Right lobe of liver (tissue), 6 donors: ENCODE results near the gene OVOL3. TPM values are rescaled to one million over a fixed set of nuclear protein-coding genes. Genes with fewer than 3 reads are reported as not detected.
"Not testable (repeated sequence)": the region's sequence is repeated elsewhere in the genome, so short reads cannot be mapped to it uniquely, and the experiment has no call there.

ENCODE experiments used
- ATAC-seq, 4 donors: fragments of 200-7000 bp; cut with Tn5 transposase; one replicate each; pipeline ENCODE4 v1.9.1; 2020; ENCODE audit warnings: mild to moderate bottlenecking in 4 of 4, moderate library complexity in 4 of 4
- DNase-seq, 3 donors: peaks; one replicate each; pipeline ENCODE4 v3.0.0-alpha.2; 2020
- H3K27ac ChIP-seq, 3 donors: fragments of 200-600 bp; one replicate each; pipeline ENCODE4 v1.8.0; 2022
- H3K27me3 ChIP-seq, 2 donors: fragments of 200-600 bp; one replicate each; pipeline ENCODE4 v1.8.0; 2022
- H3K36me3 ChIP-seq, 4 donors: fragments of 200-600 bp; sonication (generic) in 1 of 4; one replicate each; pipeline versions ENCODE4 v1.5.1 to v1.8.0; 2017 to 2022; ENCODE audit warnings: control low read depth in 1 of 4
- H3K4me1 ChIP-seq, 4 donors: fragments of 200-600 bp; sonication (generic) in 1 of 4; one replicate each; pipeline versions ENCODE4 v1.5.1 to v1.8.0; 2017 to 2022; ENCODE audit warnings: control low read depth in 1 of 4
- H3K4me3 ChIP-seq, 3 donors: fragments of 200-600 bp; one replicate each; pipeline ENCODE4 v1.8.0; 2022
- H3K9me3 ChIP-seq, 4 donors: fragments of 200-600 bp; sonication (generic) in 1 of 4; one replicate each; pipeline versions ENCODE4 v1.5.1 to v1.8.0; 2017 to 2022; ENCODE audit warnings: control low read depth in 1 of 4
- CTCF ChIP-seq, 4 donors: fragments of 200-600 bp in 3 of 4; fragments of 450-650 bp in 1 of 4; IDR thresholded peaks; one replicate each; pipeline versions ENCODE4 v1.5.1 to v1.8.0; 2016 to 2022; ENCODE audit warnings: antibody characterized with exemption in 4 of 4, mild to moderate bottlenecking in 2 of 4
- POLR2A ChIP-seq: fragments of 450-650 bp; IDR thresholded peaks from one replicate; pipeline ENCODE4 v1.6.1; 2017; ENCODE audit warnings: antibody characterized with exemption, mild to moderate bottlenecking
- WGBS: methylation state at CpG from one replicate; pipeline ENCODE4 v1.1.6; 2018; ENCODE audit warnings: low coverage, low lambda C conversion rate; ENCODE audit not compliant: insufficient coverage; ENCODE audit errors: missing lambda C conversion rate; 5-methylcytosine and 5-hydroxymethylcytosine counted together
- intact Hi-C, 2 donors: fragments of 100-400 bp; cut with DNase I; formaldehyde crosslinking; loops; one replicate each; pipeline versions ENCODE4 v1.11.2 to v1.14.1; 2022
- total RNA-seq, 6 experiments: library from RNA; depleted of rRNA in 2 of 6; stranded (reverse); fragments of >200 nt in 2 of 6; fragmentation: NEBNext Ultra II Directional in 3 of 6; extraction: Animal tissue kit (Norgen Biotek cat#: 25700) in 3 of 6; gene quantifications; one replicate each; pipeline versions ENCODE4 v1.1.0 to v1.2.4, GENCODE V29; 2016 to 2023
- donor health status: DM: no; HTN: yes; CAD: no.
- donor health status: DM: no; HTN: no; CAD: no.
- donor health status: DM: no; HTN: no; CAD: no.
- donor health status: DM: no; HTN: yes; CAD: no.
- donor health status: DM: no; HTN: yes; CAD: no.

Gene OVOL3
- total RNA-seq, 6 experiments from 2014 or later = not detected

GRCh38 chr19:36121486-36122124 is 10.7 kb downstream of the OVOL3 start:
- intact Hi-C loops = no loop called here
- ATAC-seq (peak in 1 of 4 donors; percentile 15), DNase-seq (no peak)
- no peaks in the 10 kb centered on the region for H3K9me3 ChIP-seq
- TF ChIP-seq POLR2A (no peak), CTCF (IDR thresholded peaks at IDR 0.05) (no peak)
- no peak overlapping the region for H3K4me3 ChIP-seq
- H3K4me1 ChIP-seq = peaks cover 0 to under 1% (median 0%) of the 10 kb centered on the region in 4 donors
- no peaks in the 10 kb centered on the region for H3K27me3 ChIP-seq
- peaks cover 0 to 18% (median 2%) of the 10 kb centered on the region in 4 donors for H3K36me3 ChIP-seq
- H3K27ac ChIP-seq = no peak overlapping the region
- 81% methylated on average over 16 of the region's 49 CpGs for WGBS

DNA sequence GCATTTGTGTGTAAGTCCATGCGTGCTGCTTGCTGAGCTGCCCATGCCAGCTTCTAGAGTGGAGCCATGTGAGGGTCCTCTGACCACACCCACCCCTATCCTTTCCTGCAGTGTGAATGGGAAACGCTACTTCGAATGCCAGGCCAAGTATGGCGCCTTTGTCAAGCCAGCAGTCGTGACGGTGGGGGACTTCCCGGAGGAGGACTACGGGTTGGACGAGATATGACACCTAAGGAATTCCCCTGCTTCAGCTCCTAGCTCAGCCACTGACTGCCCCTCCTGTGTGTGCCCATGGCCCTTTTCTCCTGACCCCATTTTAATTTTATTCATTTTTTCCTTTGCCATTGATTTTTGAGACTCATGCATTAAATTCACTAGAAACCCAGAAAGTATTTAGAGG is 14.6 kb downstream of the OVOL3 start:
- H3K4me3 ChIP-seq = no peak overlapping the region
- H3K27ac ChIP-seq = no peak overlapping the region
- DNase-seq = no peak
- peaks cover 0 to 13% (median 2%) of the 10 kb centered on the region in 4 donors for H3K36me3 ChIP-seq
- TF ChIP-seq CTCF (IDR thresholded peaks at IDR 0.05) = no peak
- TF ChIP-seq POLR2A = no peak
- no peaks in the 10 kb centered on the region for H3K27me3 ChIP-seq
- no peaks in the 10 kb centered on the region for H3K9me3 ChIP-seq
- no peak for ATAC-seq
- H3K4me1 ChIP-seq = peaks cover 0 to 11% (median 0%) of the 10 kb centered on the region in 4 donors
- intact Hi-C loops = loop anchor here in 1 of 2 donors (5.0 kb wide), 1 partner anchor 47 kb away; no protein-coding TSS in a partner anchor
- 63% methylated on average over 4 of the region's 9 CpGs for WGBS

DNA sequence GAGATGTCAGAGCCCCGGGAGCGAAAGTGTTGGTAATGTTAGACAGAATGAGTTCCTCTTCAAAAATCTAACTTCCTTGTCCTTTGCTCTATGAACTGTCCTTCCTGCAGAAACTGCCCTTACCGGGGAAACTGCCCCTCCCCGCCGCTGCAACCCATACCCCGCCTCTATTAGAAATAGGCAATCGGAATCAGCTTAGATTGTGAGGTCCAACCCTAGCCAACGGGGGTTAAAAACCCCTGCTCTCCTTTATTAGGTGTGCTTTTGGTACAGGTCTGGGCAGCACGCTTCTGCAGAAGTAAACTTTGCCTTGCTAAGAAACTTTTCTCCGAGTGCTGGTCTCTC is 17.4 kb downstream of the OVOL3 start:
- Histone ChIP-seq H3K4me1 (peaks cover 0 to 11% (median 0%) of the 10 kb centered on the region in 4 donors), H3K27ac (peak overlapping the region; percentile 73 to 89 (median 84)), H3K36me3 (peaks cover 0 to 10% (median 2%) of the 10 kb centered on the region in 4 donors), H3K4me3 (peak overlapping the region; percentile 62 to 63 (median 62)), H3K9me3 (no peaks in the 10 kb centered on the region), H3K27me3 (no peaks in the 10 kb centered on the region)
- TF ChIP-seq POLR2A (peak; percentile 40), CTCF (IDR thresholded peaks at IDR 0.05) (no peak)
- peak; percentile 53 to 60 (median 56) for ATAC-seq
- DNase-seq = peak; percentile 55 to 71 (median 67)
- intact Hi-C loops = loop anchor here in 1 of 2 donors (5.0 kb wide), 1 partner anchor 44 kb away; no protein-coding TSS in a partner anchor
- WGBS = 7% methylated on average over 10 of the region's 10 CpGs

GRCh38 chr19:36131221-36131620 is 20.3 kb downstream of the OVOL3 start:
- H3K27me3 ChIP-seq, ATAC-seq, H3K4me3 ChIP-seq, H3K9me3 ChIP-seq, intact Hi-C loops, H3K27ac ChIP-seq, DNase-seq, H3K36me3 ChIP-seq: not testable (repeated sequence)
- H3K4me1 ChIP-seq = peaks cover 0 to 11% (median 0%) of the 10 kb centered on the region in 4 donors
- WGBS = 62% methylated on average over 5 of the region's 6 CpGs

- DNase-seq = peak in 1 of 3 donors; percentile 5
- intact Hi-C loops, H3K27me3 ChIP-seq, H3K4me3 ChIP-seq, H3K9me3 ChIP-seq, H3K36me3 ChIP-seq, H3K27ac ChIP-seq, ATAC-seq: not testable (repeated sequence)
- H3K4me1 ChIP-seq = peaks cover 0 to 17% (median 1%) of the 10 kb centered on the region in 4 donors
- WGBS = no CpG with 5 or more reads among the region's 4 CpGs
These were observed 23.9 kb downstream of the OVOL3 start for GRCh38 chr19:36134867-36135266.
